T-helper 2 cell treated with Interferon-gamma antibody and Interleukin-4, amounts not matched to agents 5 μg/mL and 100 μg/mL, for 36 hours (primary cell): ENCODE measurements around the gene HCLS1.
"Not testable (repeated sequence)": the region's sequence is repeated elsewhere in the genome, so short reads cannot be mapped to it uniquely, and the experiment has no call there.

Experiments
- DNase-seq: peaks from one replicate; pipeline ENCODE4 v3.0.0; 2021; ENCODE audit warnings: low spot score
- H3K27ac Mint-ChIP-seq: one replicate; pipeline ENCODE4 v1.8.0; 2021; ENCODE audit warnings: mild to moderate bottlenecking, mixed read lengths
- H3K27me3 Mint-ChIP-seq: one replicate; pipeline ENCODE4 v1.8.0; 2021; ENCODE audit warnings: low read depth, mixed read lengths
- H3K36me3 Mint-ChIP-seq: one replicate; pipeline ENCODE4 v1.8.0; 2021; ENCODE audit warnings: low read depth, mixed read lengths
- H3K4me1 Mint-ChIP-seq: one replicate; pipeline ENCODE4 v1.8.0; 2021; ENCODE audit warnings: low read depth, mixed read lengths
- H3K4me3 Mint-ChIP-seq: one replicate; pipeline ENCODE4 v1.8.0; 2022; ENCODE audit warnings: mild to moderate bottlenecking, moderate library complexity, mixed read lengths
- H3K9me3 Mint-ChIP-seq: one replicate; pipeline ENCODE4 v1.8.0; 2021; ENCODE audit warnings: mixed read lengths

The HCLS1 gene, protein sequence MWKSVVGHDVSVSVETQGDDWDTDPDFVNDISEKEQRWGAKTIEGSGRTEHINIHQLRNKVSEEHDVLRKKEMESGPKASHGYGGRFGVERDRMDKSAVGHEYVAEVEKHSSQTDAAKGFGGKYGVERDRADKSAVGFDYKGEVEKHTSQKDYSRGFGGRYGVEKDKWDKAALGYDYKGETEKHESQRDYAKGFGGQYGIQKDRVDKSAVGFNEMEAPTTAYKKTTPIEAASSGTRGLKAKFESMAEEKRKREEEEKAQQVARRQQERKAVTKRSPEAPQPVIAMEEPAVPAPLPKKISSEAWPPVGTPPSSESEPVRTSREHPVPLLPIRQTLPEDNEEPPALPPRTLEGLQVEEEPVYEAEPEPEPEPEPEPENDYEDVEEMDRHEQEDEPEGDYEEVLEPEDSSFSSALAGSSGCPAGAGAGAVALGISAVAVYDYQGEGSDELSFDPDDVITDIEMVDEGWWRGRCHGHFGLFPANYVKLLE

DNA sequence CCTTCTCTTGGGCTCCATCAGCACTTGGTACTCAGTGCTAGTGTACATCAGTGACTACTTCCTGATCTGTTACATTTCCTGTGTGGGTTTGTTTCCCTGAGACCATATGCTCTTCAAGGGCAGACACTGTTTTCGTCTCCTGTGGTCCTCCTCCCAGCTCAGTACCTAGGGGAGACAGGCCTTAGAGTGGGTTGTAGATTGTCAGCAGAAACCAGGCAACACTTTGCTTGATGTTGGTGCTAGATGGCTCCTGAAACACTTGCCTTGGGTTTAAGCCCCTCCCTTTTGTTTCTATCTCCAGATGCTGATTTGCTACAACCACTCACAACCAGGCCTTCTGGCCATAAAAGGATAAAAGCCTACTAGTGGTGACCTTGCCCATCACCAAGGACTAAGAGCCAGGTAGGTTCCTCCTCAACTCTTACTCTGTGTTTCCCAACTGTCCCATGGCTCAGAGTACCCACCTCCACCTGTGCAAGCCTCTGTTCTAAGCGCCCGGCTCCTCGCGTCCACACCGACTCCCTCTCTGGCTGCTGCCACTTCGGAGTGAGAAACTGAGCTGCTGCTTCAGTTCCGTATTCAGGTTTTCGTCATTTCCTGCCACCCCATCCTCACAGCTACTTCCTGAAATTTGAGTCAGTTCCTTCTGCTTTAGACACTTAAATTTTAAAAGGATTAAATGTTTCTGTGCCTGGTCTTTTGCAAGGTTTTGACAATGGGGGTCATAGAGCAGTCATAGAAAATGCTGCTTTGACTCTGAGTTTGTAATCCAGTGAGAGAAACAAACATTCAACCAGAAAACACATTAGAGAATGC lies at the start of gene HCLS1:
HCLS1 (minus strand) TSS at position 548 of the 816 bp plus-strand sequence. CDS start 2,556 bp downstream, outside the sequence.
- no peaks in the 10 kb centered on the region for H3K27me3 Mint-ChIP-seq
- H3K9me3 Mint-ChIP-seq = peaks cover 6% of the 10 kb centered on the region
- peak; percentile 76 for DNase-seq
- peak within 1 kb of the TSS; percentile 99 for H3K27ac Mint-ChIP-seq
- H3K4me1 Mint-ChIP-seq = peaks cover 46% of the 10 kb centered on the region
- H3K4me3 Mint-ChIP-seq = peak within 1 kb of the TSS; percentile 95
- H3K36me3 Mint-ChIP-seq = peaks cover 78% of the 10 kb centered on the region

GRCh38 chr3:121710347-121710746 lies 49.6 kb upstream of the HCLS1 start:
- no peaks in the 10 kb centered on the region for H3K9me3 Mint-ChIP-seq
- no peak for DNase-seq
- H3K27ac Mint-ChIP-seq = no peak overlapping the region
- no peaks in the 10 kb centered on the region for H3K4me1 Mint-ChIP-seq
- no peaks in the 10 kb centered on the region for H3K27me3 Mint-ChIP-seq
- H3K4me3 Mint-ChIP-seq = no peak overlapping the region
- H3K36me3 Mint-ChIP-seq = peaks cover 44% of the 10 kb centered on the region

GRCh38 chr3:121707531-121708273 lies 47.0 kb upstream of the HCLS1 start:
- no peak overlapping the region for H3K27ac Mint-ChIP-seq
- no peak for DNase-seq
- peaks cover 3% of the 10 kb centered on the region for H3K9me3 Mint-ChIP-seq
- H3K27me3 Mint-ChIP-seq = no peaks in the 10 kb centered on the region
- peaks cover 48% of the 10 kb centered on the region for H3K36me3 Mint-ChIP-seq
- H3K4me3 Mint-ChIP-seq = no peak overlapping the region
- no peaks in the 10 kb centered on the region for H3K4me1 Mint-ChIP-seq

DNA sequence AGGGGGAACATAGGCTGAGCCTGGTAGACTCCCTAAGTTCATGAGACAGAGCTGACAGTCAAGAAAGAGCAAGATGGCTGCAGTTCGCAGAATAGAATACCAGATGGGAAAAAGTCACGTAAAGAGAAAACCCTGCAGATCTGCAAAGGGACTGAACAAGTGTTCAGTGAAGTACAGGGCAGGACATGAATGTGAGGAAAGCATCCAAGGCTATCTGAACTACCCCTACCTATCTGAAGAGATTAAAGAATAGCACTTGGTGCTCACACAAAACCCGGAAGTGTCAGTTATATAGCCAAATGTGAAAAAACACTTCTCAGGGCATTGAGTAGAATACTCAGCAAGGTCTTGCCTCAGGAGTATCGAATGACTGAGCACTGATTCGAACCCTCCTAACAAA lies 44.8 kb upstream of the HCLS1 start:
- Mint-ChIP-seq H3K4me3 (no peak overlapping the region), H3K27me3 (no peaks in the 10 kb centered on the region), H3K27ac (no peak overlapping the region), H3K4me1 (no peaks in the 10 kb centered on the region), H3K9me3 (peaks cover 3% of the 10 kb centered on the region), H3K36me3 (peaks cover 47% of the 10 kb centered on the region)
- DNase-seq = no peak

GRCh38 chr3:121703973-121704372 lies 43.3 kb upstream of the HCLS1 start:
- Mint-ChIP-seq H3K9me3 (peaks cover 3% of the 10 kb centered on the region), H3K36me3 (peaks cover 41% of the 10 kb centered on the region), H3K27ac (no peak overlapping the region), H3K27me3 (no peaks in the 10 kb centered on the region), H3K4me1 (no peaks in the 10 kb centered on the region), H3K4me3 (no peak overlapping the region)
- no peak for DNase-seq

GRCh38 chr3:121698901-121699300 lies 38.2 kb upstream of the HCLS1 start:
- no peaks in the 10 kb centered on the region for H3K27me3 Mint-ChIP-seq
- H3K9me3 Mint-ChIP-seq = peaks cover 2% of the 10 kb centered on the region
- H3K27ac Mint-ChIP-seq = no peak overlapping the region
- no peak overlapping the region for H3K4me3 Mint-ChIP-seq
- H3K36me3 Mint-ChIP-seq = peaks cover 19% of the 10 kb centered on the region
- no peak for DNase-seq
- H3K4me1 Mint-ChIP-seq = no peaks in the 10 kb centered on the region

DNA sequence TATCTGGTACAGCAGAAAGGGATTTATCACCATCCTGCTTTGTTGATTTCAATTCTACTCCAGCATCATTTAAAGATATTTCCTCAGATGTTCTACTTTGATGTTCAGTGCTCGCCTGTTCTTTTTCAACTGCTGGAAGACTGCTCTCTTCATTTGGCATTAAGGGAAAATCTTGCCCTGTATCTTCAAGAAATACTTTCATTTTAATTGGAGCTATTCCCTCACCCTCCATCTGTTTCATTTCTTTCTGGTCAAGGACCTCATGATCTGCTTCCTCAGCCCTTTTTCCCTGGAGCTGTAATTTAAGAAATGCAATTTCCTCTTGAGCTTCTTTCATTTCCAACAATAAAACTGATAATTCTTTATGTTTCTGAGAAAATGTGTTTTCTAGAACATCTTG lies 37.8 kb upstream of the HCLS1 start:
- no peak for DNase-seq
- Mint-ChIP-seq H3K4me3 (no peak overlapping the region), H3K9me3 (no peaks in the 10 kb centered on the region), H3K27ac (no peak overlapping the region), H3K4me1 (no peaks in the 10 kb centered on the region), H3K36me3 (peaks cover 15% of the 10 kb centered on the region), H3K27me3 (no peaks in the 10 kb centered on the region)

DNA sequence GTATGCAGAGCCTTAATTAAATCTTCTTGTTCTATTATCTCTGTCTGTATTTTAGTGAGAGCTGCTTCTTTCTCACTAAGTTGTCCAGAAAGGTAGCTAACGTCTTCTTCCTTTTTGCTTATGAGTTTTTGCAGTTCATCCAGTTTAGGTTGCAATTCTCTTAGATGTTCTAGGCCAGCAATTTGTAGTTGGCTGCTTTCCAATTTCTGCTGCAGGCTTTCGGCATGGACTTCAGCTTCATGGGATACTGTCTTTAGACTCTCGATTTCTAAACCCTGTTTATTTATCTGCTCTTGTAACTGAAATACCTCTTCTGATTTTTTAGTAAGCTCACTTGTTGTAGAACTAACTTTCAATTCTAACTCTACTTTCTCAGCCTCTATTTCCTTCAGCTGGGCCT lies 35.5 kb upstream of the HCLS1 start:
- H3K27ac Mint-ChIP-seq = no peak overlapping the region
- no peak for DNase-seq
- H3K4me1 Mint-ChIP-seq = peaks cover 12% of the 10 kb centered on the region
- no peaks in the 10 kb centered on the region for H3K27me3 Mint-ChIP-seq
- no peak overlapping the region for H3K4me3 Mint-ChIP-seq
- peaks cover 27% of the 10 kb centered on the region for H3K36me3 Mint-ChIP-seq
- H3K9me3 Mint-ChIP-seq = no peaks in the 10 kb centered on the region

DNA sequence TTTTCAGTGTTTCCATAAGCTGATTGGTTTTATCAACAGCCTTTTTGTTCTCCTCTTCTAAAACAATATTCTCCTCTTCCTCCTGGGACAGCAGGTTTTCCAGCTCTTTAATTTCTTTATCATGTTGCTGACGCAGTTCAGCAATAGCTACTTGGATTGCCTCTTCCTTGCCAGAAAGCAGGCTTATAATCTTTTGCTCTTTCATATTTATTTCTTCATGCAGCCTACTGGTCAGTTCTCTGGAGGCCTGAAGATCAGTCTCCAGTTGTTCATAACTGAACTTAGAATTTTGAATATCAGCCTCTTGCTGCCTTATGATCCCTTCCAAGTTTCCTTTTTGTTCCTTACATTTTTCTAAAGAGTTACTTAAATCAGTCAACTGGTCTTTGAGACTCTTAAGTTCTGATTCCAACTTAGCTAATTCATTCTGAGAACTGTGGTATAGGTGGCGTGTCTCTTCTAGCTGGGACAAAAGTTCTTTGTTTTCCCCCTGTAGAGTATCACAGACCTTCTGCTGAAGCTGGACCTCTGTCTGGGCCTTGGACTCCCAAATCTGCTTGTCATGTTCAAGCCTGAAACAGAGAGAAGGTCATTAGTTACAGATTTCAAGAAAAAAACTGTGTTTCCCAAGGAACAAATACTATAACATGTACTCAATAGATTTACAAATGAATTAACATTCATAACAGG lies 31.5 kb upstream of the HCLS1 start:
- no peak for DNase-seq
- no peak overlapping the region for H3K4me3 Mint-ChIP-seq
- peaks cover 34% of the 10 kb centered on the region for H3K36me3 Mint-ChIP-seq
- peak overlapping the region; percentile 33 for H3K27ac Mint-ChIP-seq
- H3K4me1 Mint-ChIP-seq = peaks cover 19% of the 10 kb centered on the region
- H3K27me3 Mint-ChIP-seq = no peaks in the 10 kb centered on the region
- no peaks in the 10 kb centered on the region for H3K9me3 Mint-ChIP-seq

DNA sequence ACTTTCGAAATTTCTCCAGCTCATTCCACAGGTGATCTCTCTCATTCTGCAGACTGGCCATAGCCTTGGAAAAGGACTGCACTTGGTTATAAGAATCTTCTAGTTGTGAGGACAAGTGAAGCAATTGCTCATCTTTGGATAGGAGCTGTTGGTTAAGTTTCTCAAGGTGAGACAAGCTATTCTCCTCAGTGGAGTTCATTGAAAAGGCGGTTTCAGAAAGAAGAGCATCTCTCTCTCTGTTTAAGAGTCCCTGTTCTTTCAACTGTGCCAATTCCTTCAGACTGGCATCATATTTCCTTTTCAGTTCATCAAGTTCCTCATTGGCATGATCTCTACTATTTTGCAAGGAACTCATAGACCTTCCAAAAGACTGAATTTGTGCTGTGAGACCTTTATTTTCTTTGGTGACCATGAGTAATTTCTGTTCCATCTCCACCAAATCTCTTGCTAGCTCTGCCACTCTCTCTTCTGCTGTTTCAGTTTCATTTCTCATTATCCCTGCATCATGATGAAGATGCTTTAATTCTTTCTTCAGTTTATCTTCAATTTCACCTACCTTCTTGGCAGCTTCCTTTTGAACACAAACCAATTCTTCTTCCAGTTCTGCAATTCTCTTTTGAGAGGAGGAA lies 30.2 kb upstream of the HCLS1 start:
- H3K27me3 Mint-ChIP-seq = no peaks in the 10 kb centered on the region
- peaks cover 40% of the 10 kb centered on the region for H3K36me3 Mint-ChIP-seq
- peaks cover 21% of the 10 kb centered on the region for H3K4me1 Mint-ChIP-seq
- peak overlapping the region; percentile 22 for H3K27ac Mint-ChIP-seq
- no peaks in the 10 kb centered on the region for H3K9me3 Mint-ChIP-seq
- peak overlapping the region; percentile 3 for H3K4me3 Mint-ChIP-seq
- DNase-seq = no peak

DNA sequence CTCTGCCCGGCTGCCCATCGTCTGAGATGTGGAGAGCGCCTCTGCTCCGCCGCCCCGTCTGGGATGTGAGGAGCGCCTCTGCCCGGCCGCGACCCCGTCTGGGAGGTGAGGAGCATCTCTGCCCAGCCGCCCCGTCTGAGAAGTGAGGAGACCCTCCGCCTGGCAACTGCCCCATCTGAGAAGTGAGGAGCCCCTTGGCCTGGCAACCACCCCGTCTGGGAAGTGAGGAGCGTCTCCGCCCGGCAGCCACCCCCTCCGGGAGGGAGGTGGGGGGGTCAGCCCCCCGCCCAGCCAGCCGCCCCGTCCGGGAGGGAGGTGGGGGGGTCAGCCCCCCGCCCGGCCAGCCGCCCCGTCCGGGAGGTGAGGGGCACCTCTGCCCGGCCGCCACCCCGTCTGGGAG lies 28.0 kb upstream of the HCLS1 start:
- not testable (repeated sequence) for H3K4me3 Mint-ChIP-seq, DNase-seq, H3K27me3 Mint-ChIP-seq, H3K27ac Mint-ChIP-seq
- H3K9me3 Mint-ChIP-seq = peaks cover 11% of the 10 kb centered on the region
- peaks cover 52% of the 10 kb centered on the region for H3K36me3 Mint-ChIP-seq
- peaks cover 21% of the 10 kb centered on the region for H3K4me1 Mint-ChIP-seq

- Mint-ChIP-seq H3K4me3 (no peak overlapping the region), H3K9me3 (peaks cover 15% of the 10 kb centered on the region), H3K27ac (no peak overlapping the region), H3K4me1 (peaks cover 24% of the 10 kb centered on the region), H3K36me3 (peaks cover 59% of the 10 kb centered on the region), H3K27me3 (no peaks in the 10 kb centered on the region)
- DNase-seq = no peak
These were observed 21.1 kb upstream of the HCLS1 start for GRCh38 chr3:121681792-121682191.

DNA sequence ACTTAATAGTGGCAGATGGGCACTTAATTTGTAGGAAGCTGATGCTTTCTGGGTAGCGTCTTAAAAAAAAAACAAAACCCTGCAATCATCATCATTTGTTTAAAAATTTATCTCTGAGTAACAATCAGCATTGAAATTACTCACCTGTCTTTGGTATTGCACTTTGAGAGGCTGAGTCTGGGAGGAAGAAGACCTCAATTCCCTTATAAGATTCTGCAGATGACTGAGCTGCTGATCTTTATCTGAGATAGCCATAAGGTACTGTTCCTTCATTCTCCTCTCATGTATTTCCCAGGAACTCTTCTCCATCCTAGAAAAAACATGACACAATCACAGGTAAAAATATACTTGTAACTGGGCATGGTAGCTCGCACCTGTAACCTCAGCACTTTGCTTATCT lies 16.4 kb upstream of the HCLS1 start:
- H3K4me1 Mint-ChIP-seq = peaks cover 12% of the 10 kb centered on the region
- no peak for DNase-seq
- no peak overlapping the region for H3K27ac Mint-ChIP-seq
- H3K27me3 Mint-ChIP-seq = no peaks in the 10 kb centered on the region
- H3K4me3 Mint-ChIP-seq = no peak overlapping the region
- peaks cover 59% of the 10 kb centered on the region for H3K36me3 Mint-ChIP-seq
- H3K9me3 Mint-ChIP-seq = no peaks in the 10 kb centered on the region
